Measurements from ENCODE around the gene TAS2R60. TPM values are rescaled to one million over a fixed set of nuclear protein-coding genes. Genes with fewer than 3 reads are reported as not detected.

Gene TAS2R60
- total and polyA plus RNA-seq, 2 experiments from 2014 or later, result 0.37 to 4.0 TPM

GRCh38 chr7:143444785-143445184 is 1.5 kb downstream of the TAS2R60 start (continued):
- no peak for TF ChIP-seq CTCF (conservative IDR thresholded peaks at IDR 0.05; ENCODE audit: low read depth in 2 of 2)
- TF ChIP-seq, protein P1, sequence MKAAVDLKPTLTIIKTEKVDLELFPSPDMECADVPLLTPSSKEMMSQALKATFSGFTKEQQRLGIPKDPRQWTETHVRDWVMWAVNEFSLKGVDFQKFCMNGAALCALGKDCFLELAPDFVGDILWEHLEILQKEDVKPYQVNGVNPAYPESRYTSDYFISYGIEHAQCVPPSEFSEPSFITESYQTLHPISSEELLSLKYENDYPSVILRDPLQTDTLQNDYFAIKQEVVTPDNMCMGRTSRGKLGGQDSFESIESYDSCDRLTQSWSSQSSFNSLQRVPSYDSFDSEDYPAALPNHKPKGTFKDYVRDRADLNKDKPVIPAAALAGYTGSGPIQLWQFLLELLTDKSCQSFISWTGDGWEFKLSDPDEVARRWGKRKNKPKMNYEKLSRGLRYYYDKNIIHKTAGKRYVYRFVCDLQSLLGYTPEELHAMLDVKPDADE (IDR thresholded peaks at IDR 0.05), result no peak
- TF ChIP-seq, protein P2, sequence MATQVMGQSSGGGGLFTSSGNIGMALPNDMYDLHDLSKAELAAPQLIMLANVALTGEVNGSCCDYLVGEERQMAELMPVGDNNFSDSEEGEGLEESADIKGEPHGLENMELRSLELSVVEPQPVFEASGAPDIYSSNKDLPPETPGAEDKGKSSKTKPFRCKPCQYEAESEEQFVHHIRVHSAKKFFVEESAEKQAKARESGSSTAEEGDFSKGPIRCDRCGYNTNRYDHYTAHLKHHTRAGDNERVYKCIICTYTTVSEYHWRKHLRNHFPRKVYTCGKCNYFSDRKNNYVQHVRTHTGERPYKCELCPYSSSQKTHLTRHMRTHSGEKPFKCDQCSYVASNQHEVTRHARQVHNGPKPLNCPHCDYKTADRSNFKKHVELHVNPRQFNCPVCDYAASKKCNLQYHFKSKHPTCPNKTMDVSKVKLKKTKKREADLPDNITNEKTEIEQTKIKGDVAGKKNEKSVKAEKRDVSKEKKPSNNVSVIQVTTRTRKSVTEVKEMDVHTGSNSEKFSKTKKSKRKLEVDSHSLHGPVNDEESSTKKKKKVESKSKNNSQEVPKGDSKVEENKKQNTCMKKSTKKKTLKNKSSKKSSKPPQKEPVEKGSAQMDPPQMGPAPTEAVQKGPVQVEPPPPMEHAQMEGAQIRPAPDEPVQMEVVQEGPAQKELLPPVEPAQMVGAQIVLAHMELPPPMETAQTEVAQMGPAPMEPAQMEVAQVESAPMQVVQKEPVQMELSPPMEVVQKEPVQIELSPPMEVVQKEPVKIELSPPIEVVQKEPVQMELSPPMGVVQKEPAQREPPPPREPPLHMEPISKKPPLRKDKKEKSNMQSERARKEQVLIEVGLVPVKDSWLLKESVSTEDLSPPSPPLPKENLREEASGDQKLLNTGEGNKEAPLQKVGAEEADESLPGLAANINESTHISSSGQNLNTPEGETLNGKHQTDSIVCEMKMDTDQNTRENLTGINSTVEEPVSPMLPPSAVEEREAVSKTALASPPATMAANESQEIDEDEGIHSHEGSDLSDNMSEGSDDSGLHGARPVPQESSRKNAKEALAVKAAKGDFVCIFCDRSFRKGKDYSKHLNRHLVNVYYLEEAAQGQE (IDR thresholded peaks at IDR 0.05; ENCODE audit: unreplicated experiment), result no peak
- no peak for TF ChIP-seq POLR2AphosphoS5 (IDR thresholded peaks at IDR 0.05; ENCODE audit: low read depth)
- no peak for TF ChIP-seq JUNB (IDR thresholded peaks at IDR 0.05; ENCODE audit: unreplicated experiment)

DNA sequence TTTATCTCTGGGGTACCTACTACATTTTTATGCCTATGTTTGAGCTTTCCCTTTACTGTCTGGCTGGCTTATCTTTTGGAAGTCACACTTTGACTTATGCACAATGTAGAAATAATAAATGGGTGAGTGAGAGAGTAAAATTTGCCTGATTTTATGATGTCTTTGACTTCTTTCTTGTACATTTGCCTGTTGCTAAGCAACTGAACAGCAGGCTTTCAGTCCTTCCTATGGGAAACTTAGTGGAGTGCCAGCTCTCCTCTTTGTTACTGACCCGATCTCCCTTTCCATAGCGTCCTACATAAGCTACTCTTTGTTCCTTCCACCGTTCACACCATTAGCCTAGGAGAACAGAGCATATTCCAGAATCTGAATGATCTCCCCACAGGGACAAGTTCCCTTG is 4.2 kb downstream of the TAS2R60 start:
- DNase-seq (ENCODE audit: low spot score), result no peak
- Histone ChIP-seq H3K4me1 (ENCODE audit: insufficient read depth) (peaks cover 10% of the 10 kb centered on the region; the same call in 1 of the 2 replicates), H3K27me3 (ENCODE audit: insufficient read depth) (no peaks in the 10 kb centered on the region), H3K36me3 (ENCODE audit: insufficient read depth) (no peaks in the 10 kb centered on the region), H3K79me2 (replicated peaks; ENCODE audit: insufficient read depth) (no peaks in the 10 kb centered on the region), H4K20me1 (replicated peaks; ENCODE audit: insufficient read depth) (no peaks in the 10 kb centered on the region), H3K4me3 (no peak overlapping the region), H3K9me2 (ENCODE audit: insufficient read depth) (no peaks in the 10 kb centered on the region; the same call in 1 of the 2 replicates), H3K4me2 (no peak overlapping the region), H3K27ac (ENCODE audit: low read depth) (no peak overlapping the region), H3F3A (replicated peaks; ENCODE audit: low read depth) (no peaks in the 10 kb centered on the region), H2AFZ (no peak overlapping the region)
- no peak overlapping the region for H3K4me3 Mint-ChIP-seq
- H3K27me3 Mint-ChIP-seq (ENCODE audit: insufficient read depth, low read depth, poor library complexity), result peaks cover 3% of the 10 kb centered on the region
- no peaks in the 10 kb centered on the region for H3K4me1 Mint-ChIP-seq
- no peaks in the 10 kb centered on the region for H3K9me3 Mint-ChIP-seq
- peak; percentile 68 for ATAC-seq
- H3K36me3 Mint-ChIP-seq (ENCODE audit: low read depth), result no peaks in the 10 kb centered on the region
- no peak overlapping the region for H3K27ac Mint-ChIP-seq
- TF ChIP-seq POLR2AphosphoS5 (IDR thresholded peaks at IDR 0.05; ENCODE audit: low read depth) (no peak), ZNF114 (CRISPR knock-in tag; IDR thresholded peaks at IDR 0.05) (no peak), ZNF331 (CRISPR knock-in tag; IDR thresholded peaks at IDR 0.05; ENCODE audit: low read depth) (no peak), STAT1 (IDR thresholded peaks at IDR 0.05; ENCODE audit: unreplicated experiment) (no peak), CREB1 (CRISPR knock-in tag; IDR thresholded peaks at IDR 0.05; ENCODE audit: low read depth) (no peak), JUNB (IDR thresholded peaks at IDR 0.05; ENCODE audit: unreplicated experiment) (no peak), CTCF (conservative IDR thresholded peaks at IDR 0.05; ENCODE audit: low read depth in 2 of 2) (no peak), NANOG (IDR thresholded peaks at IDR 0.05; ENCODE audit: borderline replicate concordance) (no peak)
- TF ChIP-seq, protein P2 (IDR thresholded peaks at IDR 0.05; ENCODE audit: unreplicated experiment), result no peak
- TF ChIP-seq, protein P1 (IDR thresholded peaks at IDR 0.05), result no peak
